Right lobe of liver (tissue), 4 donors: ENCODE measurements around the gene DHCR24.

ENCODE experiments used
- POLR2A ChIP-seq: fragments of 450-650 bp; IDR thresholded peaks from one replicate; pipeline ENCODE4 v1.6.1; 2017; ENCODE audit warnings: antibody characterized with exemption, mild to moderate bottlenecking
- TF ChIP-seq, protein P1 (sequence below), 4 donors: fragments of 200-600 bp in 3 of 4; fragments of 450-650 bp in 1 of 4; IDR thresholded peaks; one replicate each; pipeline versions ENCODE4 v1.5.1 to v1.8.0; 2016 to 2022; ENCODE audit warnings: antibody characterized with exemption in 4 of 4, mild to moderate bottlenecking in 2 of 4
- donor health status: DM: no; HTN: no; CAD: no.
- donor health status: DM: no; HTN: no; CAD: no.
- donor health status: DM: no; HTN: yes; CAD: no.

GRCh38 chr1:54922040-54922761 is 35.2 kb upstream of the DHCR24 start:
- TF ChIP-seq, protein P1, sequence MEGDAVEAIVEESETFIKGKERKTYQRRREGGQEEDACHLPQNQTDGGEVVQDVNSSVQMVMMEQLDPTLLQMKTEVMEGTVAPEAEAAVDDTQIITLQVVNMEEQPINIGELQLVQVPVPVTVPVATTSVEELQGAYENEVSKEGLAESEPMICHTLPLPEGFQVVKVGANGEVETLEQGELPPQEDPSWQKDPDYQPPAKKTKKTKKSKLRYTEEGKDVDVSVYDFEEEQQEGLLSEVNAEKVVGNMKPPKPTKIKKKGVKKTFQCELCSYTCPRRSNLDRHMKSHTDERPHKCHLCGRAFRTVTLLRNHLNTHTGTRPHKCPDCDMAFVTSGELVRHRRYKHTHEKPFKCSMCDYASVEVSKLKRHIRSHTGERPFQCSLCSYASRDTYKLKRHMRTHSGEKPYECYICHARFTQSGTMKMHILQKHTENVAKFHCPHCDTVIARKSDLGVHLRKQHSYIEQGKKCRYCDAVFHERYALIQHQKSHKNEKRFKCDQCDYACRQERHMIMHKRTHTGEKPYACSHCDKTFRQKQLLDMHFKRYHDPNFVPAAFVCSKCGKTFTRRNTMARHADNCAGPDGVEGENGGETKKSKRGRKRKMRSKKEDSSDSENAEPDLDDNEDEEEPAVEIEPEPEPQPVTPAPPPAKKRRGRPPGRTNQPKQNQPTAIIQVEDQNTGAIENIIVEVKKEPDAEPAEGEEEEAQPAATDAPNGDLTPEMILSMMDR (IDR thresholded peaks at IDR 0.05): no peak
- TF ChIP-seq POLR2A: no peak
